ENCODE data around the gene ZFYVE19.

Gene ZFYVE19

DNA sequence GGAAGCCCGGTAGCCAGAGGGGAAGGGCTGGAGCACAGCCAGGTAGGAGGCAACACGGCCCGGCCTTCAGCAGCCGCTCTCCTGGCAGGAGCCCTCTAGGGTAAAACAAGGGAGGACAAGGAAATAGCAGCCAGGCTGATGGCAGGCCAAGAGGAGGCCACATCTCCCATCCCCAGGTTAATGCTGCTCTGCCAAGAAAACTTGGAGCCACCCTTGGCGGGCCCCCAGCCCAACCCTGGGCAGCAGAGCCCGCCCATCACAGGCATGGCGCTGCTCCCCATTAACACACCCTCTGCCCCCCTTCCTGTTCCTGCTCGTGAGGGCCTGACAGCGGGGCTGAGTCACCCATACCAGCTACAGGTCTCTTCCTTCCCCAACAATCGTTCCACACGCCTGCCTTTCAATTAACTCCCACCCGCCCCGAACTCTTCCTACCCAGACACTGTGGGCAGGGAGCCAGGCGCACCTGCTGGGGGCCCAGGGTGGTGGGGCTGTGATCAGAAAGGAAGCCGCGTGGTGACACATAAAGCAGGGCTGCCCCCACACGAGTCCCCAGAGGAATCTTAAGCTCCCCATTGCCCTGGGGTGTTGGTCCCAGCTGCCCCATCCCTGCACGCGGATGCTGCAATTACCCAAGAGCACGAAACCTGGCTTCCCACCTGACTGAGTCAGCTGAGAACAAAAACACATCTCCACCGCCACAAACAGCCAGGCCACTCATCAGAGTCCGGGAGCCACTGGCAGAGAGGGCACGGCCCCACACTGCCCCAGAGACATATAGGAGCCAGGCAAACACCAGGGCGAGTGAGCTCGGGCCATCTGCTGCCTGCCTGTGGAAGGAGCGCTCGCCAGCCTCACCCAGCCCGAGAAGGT lies 37.4 kb upstream of the ZFYVE19 start, which contains the start of gene C15orf62:
C15orf62 (plus strand) TSS at position 707 of the 873 bp plus-strand sequence. CDS start 516 bp downstream, outside the sequence.
- Mint-ChIP-seq H3K36me3 (ENCODE audit: low read depth) (peaks cover 80% of the 10 kb centered on the region), H3K27ac (peak within 1 kb of the TSS; percentile 82), H3K27me3 (peaks cover 3% of the 10 kb centered on the region), H3K4me1 (ENCODE audit: low read depth) (peaks cover 52% of the 10 kb centered on the region), H3K9me3 (no peaks in the 10 kb centered on the region), H3K4me3 (peak within 1 kb of the TSS; percentile 43)
- intact Hi-C loops (cut with micrococcal nuclease), result loop anchor here (5.0 to 10.0 kb wide), 2 partner anchors 38 to 205 kb away; partner anchors contain the start of genes CCDC32, DNAJC17, RPUSD2 and ZFYVE19

DNA sequence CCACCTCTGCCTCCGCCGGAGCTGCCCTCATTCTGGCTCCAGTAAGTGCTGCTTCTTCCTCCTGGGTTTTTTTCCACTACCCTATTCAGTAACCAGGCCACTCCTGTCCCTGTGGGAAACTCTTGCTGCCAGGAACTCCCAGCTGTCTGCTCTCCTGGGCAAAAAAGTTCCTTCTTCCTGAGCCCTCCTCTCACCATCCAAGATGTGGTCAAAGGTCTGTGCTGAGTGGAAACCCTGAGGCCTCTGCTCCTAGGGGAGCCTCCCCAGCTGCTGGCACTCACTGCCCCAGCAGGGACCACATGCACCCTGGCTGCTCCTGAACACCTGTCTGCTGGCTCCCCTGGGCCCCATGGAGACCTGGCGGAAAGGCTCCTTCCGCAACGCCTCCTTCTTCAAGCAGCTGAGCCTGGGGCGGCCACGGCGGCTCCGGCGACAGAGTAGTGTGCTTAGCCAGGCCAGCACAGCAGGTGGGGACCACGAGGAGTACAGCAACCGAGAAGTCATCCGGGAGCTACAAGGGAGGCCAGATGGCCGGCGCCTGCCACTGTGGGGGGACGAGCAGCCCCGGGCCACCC lies 36.7 kb upstream of the ZFYVE19 start:
- intact Hi-C loops (cut with micrococcal nuclease), result no loop called here
- H3K9me3 Mint-ChIP-seq, result no peaks in the 10 kb centered on the region
- H3K4me3 Mint-ChIP-seq, result no peak overlapping the region
- peaks cover 3% of the 10 kb centered on the region for H3K27me3 Mint-ChIP-seq
- H3K36me3 Mint-ChIP-seq (ENCODE audit: low read depth), result peaks cover 87% of the 10 kb centered on the region
- peak overlapping the region; percentile 82 for H3K27ac Mint-ChIP-seq
- peaks cover 45% of the 10 kb centered on the region for H3K4me1 Mint-ChIP-seq (ENCODE audit: low read depth)

DNA sequence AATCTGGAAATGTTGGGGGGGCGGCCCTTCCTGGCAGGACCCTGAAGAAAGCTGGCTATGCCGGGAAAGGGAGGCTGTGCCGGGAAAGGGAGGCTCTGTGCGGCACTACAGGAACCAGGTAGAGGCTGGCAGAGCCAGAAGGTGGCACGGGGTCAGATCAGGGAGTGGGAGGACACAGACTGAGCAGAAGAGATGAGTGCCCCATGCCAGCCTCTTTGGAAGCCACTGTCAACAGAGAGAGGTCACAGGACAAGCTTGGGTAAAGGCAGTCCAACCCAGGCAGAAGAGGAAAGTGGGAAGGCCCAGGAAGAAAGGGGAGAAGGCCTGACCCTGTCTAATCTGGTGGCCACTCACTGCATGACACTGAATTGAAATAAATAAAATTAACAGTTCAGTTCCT lies 35.6 kb upstream of the ZFYVE19 start:
- Mint-ChIP-seq H3K27me3 (peaks cover 3% of the 10 kb centered on the region), H3K36me3 (ENCODE audit: low read depth) (peaks cover 97% of the 10 kb centered on the region), H3K27ac (no peak overlapping the region), H3K4me3 (no peak overlapping the region), H3K9me3 (no peaks in the 10 kb centered on the region), H3K4me1 (ENCODE audit: low read depth) (peaks cover 37% of the 10 kb centered on the region)
- intact Hi-C loops (cut with micrococcal nuclease), result no loop called here

DNA sequence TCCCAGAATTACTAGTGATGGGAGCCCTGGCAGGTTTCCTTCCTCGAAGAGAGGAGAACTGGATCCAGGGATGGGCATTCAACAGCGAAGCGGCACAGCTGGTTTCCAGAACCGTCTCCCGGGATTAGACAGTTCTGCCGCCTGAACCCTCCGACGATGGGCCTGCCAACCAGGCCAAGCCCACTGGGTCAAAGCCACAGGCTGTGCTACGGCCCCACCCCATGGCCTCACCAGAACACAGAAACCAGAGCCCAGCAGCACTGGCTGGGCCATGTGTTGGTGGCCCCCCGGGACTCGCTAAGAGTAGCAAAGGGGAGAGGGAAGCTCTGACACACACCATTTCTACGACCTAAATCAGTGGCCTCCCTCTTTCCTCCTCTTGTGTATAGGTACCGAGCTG lies 34.9 kb upstream of the ZFYVE19 start:
- no peak overlapping the region for H3K27ac Mint-ChIP-seq
- no peaks in the 10 kb centered on the region for H3K9me3 Mint-ChIP-seq
- H3K4me3 Mint-ChIP-seq, result no peak overlapping the region
- peaks cover 3% of the 10 kb centered on the region for H3K27me3 Mint-ChIP-seq
- peaks cover 97% of the 10 kb centered on the region for H3K36me3 Mint-ChIP-seq (ENCODE audit: low read depth)
- peaks cover 45% of the 10 kb centered on the region for H3K4me1 Mint-ChIP-seq (ENCODE audit: low read depth)
- intact Hi-C loops (cut with micrococcal nuclease), result no loop called here

DNA sequence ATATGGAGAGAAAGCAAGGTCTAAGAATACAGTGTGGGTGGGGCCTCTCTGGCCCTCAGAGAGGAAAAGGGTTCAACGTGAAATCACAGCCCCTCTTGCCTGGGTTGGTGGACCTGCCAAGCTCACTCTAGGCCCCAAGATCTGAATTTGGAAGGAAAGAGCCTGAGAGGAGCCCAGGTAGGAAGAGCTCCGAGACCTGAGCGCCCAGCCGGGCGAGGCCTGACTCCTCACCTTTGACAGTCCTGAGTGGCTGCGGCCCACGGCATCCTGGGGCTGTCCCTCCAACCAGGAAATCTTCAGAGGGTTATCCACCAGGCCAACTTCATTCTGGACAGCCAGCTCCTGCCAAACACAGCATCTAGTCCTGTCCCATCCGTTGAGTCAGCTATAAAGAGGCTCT lies 33.4 kb upstream of the ZFYVE19 start:
- H3K27me3 Mint-ChIP-seq, result peaks cover 3% of the 10 kb centered on the region
- H3K4me1 Mint-ChIP-seq (ENCODE audit: low read depth), result peaks cover 43% of the 10 kb centered on the region
- H3K9me3 Mint-ChIP-seq, result no peaks in the 10 kb centered on the region
- no peak overlapping the region for H3K4me3 Mint-ChIP-seq
- H3K27ac Mint-ChIP-seq, result peak overlapping the region; percentile 18
- H3K36me3 Mint-ChIP-seq (ENCODE audit: low read depth), result peaks cover 97% of the 10 kb centered on the region
- intact Hi-C loops (cut with micrococcal nuclease), result no loop called here

GRCh38 chr15:40773902-40774301 lies 33.0 kb upstream of the ZFYVE19 start:
- intact Hi-C loops (cut with micrococcal nuclease), result no loop called here
- peak overlapping the region; percentile 18 for H3K27ac Mint-ChIP-seq
- peaks cover 3% of the 10 kb centered on the region for H3K27me3 Mint-ChIP-seq
- H3K36me3 Mint-ChIP-seq (ENCODE audit: low read depth), result peaks cover 95% of the 10 kb centered on the region
- H3K4me1 Mint-ChIP-seq (ENCODE audit: low read depth), result peaks cover 39% of the 10 kb centered on the region
- no peaks in the 10 kb centered on the region for H3K9me3 Mint-ChIP-seq
- no peak overlapping the region for H3K4me3 Mint-ChIP-seq

GRCh38 chr15:40775007-40775406 lies 31.9 kb upstream of the ZFYVE19 start:
- no peaks in the 10 kb centered on the region for H3K9me3 Mint-ChIP-seq
- intact Hi-C loops (cut with micrococcal nuclease), result no loop called here
- peaks cover 99% of the 10 kb centered on the region for H3K36me3 Mint-ChIP-seq (ENCODE audit: low read depth)
- H3K27me3 Mint-ChIP-seq, result no peaks in the 10 kb centered on the region
- H3K27ac Mint-ChIP-seq, result no peak overlapping the region
- no peak overlapping the region for H3K4me3 Mint-ChIP-seq
- peaks cover 28% of the 10 kb centered on the region for H3K4me1 Mint-ChIP-seq (ENCODE audit: low read depth)

- Mint-ChIP-seq H3K9me3 (no peaks in the 10 kb centered on the region), H3K4me1 (ENCODE audit: low read depth) (peaks cover 18% of the 10 kb centered on the region), H3K4me3 (no peak overlapping the region), H3K27ac (peak overlapping the region; percentile 84), H3K36me3 (ENCODE audit: low read depth) (peaks cover 94% of the 10 kb centered on the region), H3K27me3 (no peaks in the 10 kb centered on the region)
- intact Hi-C loops (cut with micrococcal nuclease), result no loop called here
Measured at GRCh38 chr15:40775740-40776536, 31.0 kb upstream of the ZFYVE19 start.

DNA sequence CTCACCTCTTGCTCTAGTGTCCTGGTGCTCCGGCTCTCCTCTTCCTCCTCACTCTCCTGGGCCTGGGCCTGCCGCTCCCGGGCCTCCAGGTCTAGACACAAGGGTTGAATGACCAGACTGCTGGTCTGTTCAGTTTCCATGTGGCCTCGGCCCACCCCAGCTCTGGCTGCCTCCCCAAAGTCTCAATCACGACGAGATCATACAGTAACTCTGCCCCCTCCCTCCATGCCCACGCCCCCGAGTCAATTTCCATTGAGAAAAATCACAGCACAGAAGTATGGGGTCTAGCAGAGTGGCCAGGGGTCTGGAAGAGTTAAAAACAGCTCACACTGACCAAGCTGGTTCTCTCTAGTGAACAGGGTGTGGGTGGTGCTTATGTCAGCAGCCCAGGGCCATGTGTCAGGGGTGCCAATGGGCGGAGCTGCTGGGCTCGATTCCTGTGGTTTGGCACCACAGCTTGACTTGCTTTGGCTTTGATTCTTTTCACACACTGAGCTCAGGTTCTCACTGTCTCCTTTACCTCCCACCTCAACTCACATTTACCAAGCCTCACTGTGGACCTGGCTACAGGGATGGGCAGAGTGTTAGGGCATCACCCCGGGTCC lies 30.2 kb upstream of the ZFYVE19 start:
- intact Hi-C loops (cut with micrococcal nuclease), result no loop called here
- H3K27me3 Mint-ChIP-seq, result no peaks in the 10 kb centered on the region
- peaks cover 16% of the 10 kb centered on the region for H3K4me1 Mint-ChIP-seq (ENCODE audit: low read depth)
- H3K9me3 Mint-ChIP-seq, result no peaks in the 10 kb centered on the region
- H3K27ac Mint-ChIP-seq, result peak overlapping the region; percentile 84
- peaks cover 87% of the 10 kb centered on the region for H3K36me3 Mint-ChIP-seq (ENCODE audit: low read depth)
- peak overlapping the region; percentile 0 for H3K4me3 Mint-ChIP-seq

DNA sequence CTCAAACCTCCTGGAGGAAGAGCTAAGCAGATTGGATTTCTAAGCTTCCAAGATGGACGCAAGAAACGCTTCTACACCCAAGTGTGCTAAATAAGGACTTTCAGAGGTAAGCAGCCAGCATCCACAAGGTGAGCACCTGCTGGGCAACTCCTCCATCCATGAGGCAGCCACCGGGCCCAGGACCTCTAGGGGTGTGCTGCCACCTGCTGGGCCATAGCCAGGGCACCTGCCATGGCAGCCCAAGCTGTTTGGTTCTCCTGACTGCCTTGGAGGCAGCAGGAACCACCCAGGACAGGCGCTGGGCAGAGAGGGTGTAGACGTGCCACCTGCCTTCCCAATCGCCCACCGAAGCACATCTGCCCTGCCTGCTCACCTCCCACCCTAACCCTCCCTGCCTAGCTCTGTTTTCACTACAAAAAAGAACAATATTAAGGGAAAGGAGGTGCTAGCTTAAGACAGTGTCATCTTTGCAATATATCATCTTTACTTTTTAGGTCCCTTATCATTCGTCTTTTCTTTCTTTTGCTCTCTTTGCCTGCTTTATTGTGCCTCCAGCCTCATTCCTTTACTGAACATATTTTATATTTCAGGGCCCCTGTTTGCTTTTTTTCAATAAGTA lies 24.2 kb upstream of the ZFYVE19 start:
- H3K27me3 Mint-ChIP-seq, result no peaks in the 10 kb centered on the region
- H3K9me3 Mint-ChIP-seq, result no peaks in the 10 kb centered on the region
- H3K4me3 Mint-ChIP-seq, result no peak overlapping the region
- intact Hi-C loops (cut with micrococcal nuclease), result loop anchor here (1.0 to 5.0 kb wide), 2 partner anchors 36 to 105 kb away; no protein-coding TSS in a partner anchor
- H3K36me3 Mint-ChIP-seq (ENCODE audit: low read depth), result peaks cover 40% of the 10 kb centered on the region
- H3K27ac Mint-ChIP-seq, result no peak overlapping the region
- peaks cover 9% of the 10 kb centered on the region for H3K4me1 Mint-ChIP-seq (ENCODE audit: low read depth)

GRCh38 chr15:40785164-40785563 lies 21.7 kb upstream of the ZFYVE19 start:
- no peak overlapping the region for H3K27ac Mint-ChIP-seq
- intact Hi-C loops (cut with micrococcal nuclease), result no loop called here
- H3K9me3 Mint-ChIP-seq, result no peaks in the 10 kb centered on the region
- H3K36me3 Mint-ChIP-seq (ENCODE audit: low read depth), result peaks cover 27% of the 10 kb centered on the region
- no peaks in the 10 kb centered on the region for H3K27me3 Mint-ChIP-seq
- H3K4me1 Mint-ChIP-seq (ENCODE audit: low read depth), result peaks cover 28% of the 10 kb centered on the region
- H3K4me3 Mint-ChIP-seq, result no peak overlapping the region

DNA sequence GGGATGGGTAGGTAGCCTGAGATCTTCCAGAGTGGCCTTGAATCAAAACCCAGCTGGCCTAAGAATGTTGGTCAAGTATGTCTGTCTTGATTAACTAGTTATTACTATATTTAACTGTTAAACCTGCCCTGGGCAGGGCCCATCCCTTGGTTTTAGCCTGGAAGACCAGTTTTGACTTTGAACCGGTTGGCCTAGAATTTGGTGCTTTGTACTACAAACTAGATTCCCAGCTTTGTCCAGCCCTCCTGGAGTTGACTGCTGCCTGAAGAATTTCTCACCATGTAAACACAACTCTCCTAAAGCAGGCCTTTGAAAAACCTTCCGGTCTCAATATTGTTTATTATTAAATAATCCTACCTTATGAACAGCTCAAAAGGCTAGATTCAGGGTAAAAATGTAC lies 21.1 kb upstream of the ZFYVE19 start:
- Mint-ChIP-seq H3K4me1 (ENCODE audit: low read depth) (peaks cover 30% of the 10 kb centered on the region), H3K27me3 (no peaks in the 10 kb centered on the region), H3K36me3 (ENCODE audit: low read depth) (peaks cover 27% of the 10 kb centered on the region), H3K4me3 (no peak overlapping the region), H3K9me3 (no peaks in the 10 kb centered on the region), H3K27ac (no peak overlapping the region)
- intact Hi-C loops (cut with micrococcal nuclease), result no loop called here

DNA sequence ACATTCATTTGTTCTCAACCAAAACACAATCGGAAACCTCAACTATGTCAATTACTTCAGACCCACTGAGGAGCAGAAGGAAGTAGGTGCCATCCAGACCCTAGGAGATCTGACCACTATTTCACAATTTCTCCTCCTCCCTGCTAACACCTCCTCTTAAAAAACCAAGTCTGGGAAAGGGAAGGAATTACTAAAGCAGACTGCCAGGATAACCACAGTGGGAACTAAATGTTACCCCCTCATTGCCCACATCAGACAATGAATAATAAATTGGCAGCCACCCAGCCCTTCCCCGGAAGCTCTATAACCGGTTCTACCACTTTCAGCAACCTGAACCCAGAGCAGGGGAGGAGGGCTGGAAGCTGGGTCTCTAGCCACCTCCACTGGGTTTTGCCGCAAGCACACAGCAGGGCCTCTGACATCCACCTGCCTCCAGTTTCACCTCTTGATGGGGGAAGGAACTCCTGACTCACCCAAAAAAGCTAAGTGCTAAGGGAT lies 19.5 kb upstream of the ZFYVE19 start:
- no peak overlapping the region for H3K27ac Mint-ChIP-seq
- H3K9me3 Mint-ChIP-seq, result no peaks in the 10 kb centered on the region
- intact Hi-C loops (cut with micrococcal nuclease), result no loop called here
- peaks cover 30% of the 10 kb centered on the region for H3K4me1 Mint-ChIP-seq (ENCODE audit: low read depth)
- H3K36me3 Mint-ChIP-seq (ENCODE audit: low read depth), result peaks cover 42% of the 10 kb centered on the region
- H3K4me3 Mint-ChIP-seq, result no peak overlapping the region
- H3K27me3 Mint-ChIP-seq, result no peaks in the 10 kb centered on the region
